HG02938 (cell line): ENCODE results near the gene MAGEB2.
"Not testable (repeated sequence)": the region's sequence is repeated elsewhere in the genome, so short reads cannot be mapped to it uniquely, and the experiment has no call there.

Experiments used
- ATAC-seq: cut with Tn5 transposase; IDR thresholded peaks from one replicate; pipeline ENCODE4 v1.9.1; 2021; ENCODE audit warnings: mild to moderate bottlenecking, moderate library complexity; ENCODE audit not compliant: unreplicated experiment

Gene MAGEB2

DNA sequence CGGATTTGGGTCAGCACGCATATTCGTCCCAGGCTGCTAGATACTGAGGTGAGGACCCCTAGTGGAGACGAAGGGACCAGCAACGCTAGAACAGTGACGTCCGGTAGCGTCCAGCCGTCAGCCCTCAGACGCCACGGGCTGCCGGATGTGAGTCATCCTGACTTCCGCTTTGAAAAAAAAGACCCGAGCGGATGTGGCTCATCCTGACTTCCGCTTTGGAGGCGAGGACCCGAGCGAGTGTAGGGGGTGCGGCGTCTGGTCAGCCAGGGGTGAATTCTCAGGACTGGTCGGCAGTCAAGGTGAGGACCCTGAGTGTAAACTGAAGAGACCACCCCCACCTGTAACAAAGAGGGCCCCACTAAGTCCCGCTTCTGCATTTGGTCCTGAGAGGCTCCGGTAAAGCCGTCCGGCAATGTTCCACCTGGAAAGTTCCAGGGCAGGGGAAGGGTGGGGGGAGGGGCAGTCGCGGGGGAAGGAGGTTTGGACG lies at the start of gene MAGEB2:
Gene MAGEB2, plus strand, starts transcription at position 207 of the 487 bp plus-strand sequence. CDS start 3,018 bp downstream, outside the sequence.
- ATAC-seq, result no peak

GRCh38 chrX:30170900-30171299 lies 44.5 kb upstream of the MAGEB2 start:
- ATAC-seq, result no peak

DNA sequence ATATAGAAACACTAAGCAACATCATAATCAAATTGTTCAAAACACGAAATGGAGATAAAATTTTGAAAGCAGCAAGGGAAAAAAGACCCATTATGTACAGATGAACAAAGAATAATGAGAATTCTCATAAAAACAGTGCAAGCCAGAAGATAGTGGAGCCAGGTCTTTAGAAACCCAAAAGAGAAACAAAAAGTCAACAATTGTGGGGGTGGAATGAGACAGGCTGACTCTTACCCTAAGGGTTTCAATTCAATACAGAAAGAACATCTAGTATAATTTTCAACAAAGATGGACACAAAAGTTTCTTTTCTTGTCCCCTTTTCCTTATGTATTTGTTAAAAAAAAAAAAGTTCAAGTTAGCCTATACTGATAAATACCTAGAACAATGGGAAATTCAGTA lies 34.0 kb upstream of the MAGEB2 start:
- ATAC-seq, result no peak

DNA sequence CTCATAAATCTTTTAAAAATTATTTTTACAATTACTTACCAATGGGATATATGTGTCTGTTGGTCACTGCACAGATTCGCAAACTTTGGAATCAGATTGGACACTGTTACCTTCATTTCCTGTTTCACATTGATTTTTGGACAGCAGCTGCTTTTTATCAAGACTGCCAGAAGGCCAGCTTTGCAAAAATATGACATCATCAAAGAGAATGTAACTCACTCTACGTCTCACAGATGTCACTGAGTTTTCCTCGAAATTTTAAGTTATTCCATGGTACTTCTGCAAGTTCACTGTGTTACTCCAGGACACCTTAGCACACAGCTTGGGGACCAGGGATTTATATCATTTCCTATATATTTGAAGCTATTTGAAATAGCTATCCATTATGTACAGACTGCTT lies 31.8 kb upstream of the MAGEB2 start:
- ATAC-seq, result no peak

DNA sequence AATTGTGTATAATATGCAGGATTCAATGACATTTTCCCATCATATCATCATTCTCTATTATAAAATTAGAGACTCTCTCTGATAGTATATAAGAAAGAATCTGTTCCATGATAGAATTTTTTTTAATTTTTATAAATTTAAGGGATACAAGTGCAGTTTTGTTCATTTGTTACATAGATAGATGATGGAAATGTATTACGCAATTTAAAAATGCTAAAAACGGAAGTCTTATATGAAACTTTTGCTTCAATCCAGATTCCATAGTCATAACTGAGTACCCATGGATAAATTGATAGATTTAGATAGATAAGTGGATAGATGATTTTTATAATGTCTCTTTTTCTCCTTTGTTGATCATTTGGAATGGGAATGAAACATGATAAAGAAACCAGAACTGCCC lies 24.9 kb upstream of the MAGEB2 start:
- ATAC-seq, result no peak

DNA sequence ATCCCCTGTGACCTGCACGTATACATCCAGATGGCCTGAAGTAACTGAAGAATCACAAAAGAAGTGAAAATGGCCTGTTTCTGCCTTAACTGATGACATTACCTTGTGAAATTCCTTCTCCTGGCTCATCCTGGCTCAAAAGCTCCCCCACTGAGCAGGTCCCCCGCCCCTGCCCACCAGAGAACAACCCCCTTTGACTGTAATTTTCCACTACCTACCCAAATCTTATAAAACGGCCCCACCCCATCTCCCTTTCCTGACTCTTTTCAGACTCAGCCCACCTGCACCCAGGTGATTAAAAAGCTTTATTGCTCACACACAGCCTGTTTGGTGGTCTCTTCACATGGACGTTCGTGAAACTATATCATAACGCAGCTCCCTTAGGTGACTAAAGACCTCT lies 21.5 kb upstream of the MAGEB2 start:
- not testable (repeated sequence) for ATAC-seq

GRCh38 chrX:30196322-30196721 lies 19.0 kb upstream of the MAGEB2 start:
- ATAC-seq, result no peak

GRCh38 chrX:30212172-30212571 lies 3.2 kb upstream of the MAGEB2 start:
- no peak for ATAC-seq

- ATAC-seq, result no peak
Measured at GRCh38 chrX:30217465-30217864, 2.1 kb downstream of the MAGEB2 start.

DNA sequence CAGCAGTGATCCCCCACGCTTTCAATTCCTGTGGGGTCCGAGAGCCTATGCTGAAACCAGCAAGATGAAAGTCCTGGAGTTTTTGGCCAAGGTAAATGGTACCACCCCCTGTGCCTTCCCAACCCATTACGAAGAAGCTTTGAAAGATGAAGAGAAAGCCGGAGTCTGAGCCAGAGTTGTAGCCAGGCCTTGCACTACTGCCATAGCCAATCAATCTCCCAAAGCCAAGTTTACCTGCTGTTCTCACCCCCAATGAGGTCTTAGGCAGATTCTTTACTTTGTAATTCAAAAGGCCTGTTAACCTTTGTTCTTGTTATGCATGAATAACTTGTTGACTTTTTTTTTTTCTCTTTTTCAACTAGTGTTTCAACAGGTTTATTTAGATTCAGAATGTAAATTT lies 4.0 kb downstream of the MAGEB2 start:
- no peak for ATAC-seq

- ATAC-seq, result no peak
Measured at GRCh38 chrX:30220661-30221060, 5.3 kb downstream of the MAGEB2 start.

DNA sequence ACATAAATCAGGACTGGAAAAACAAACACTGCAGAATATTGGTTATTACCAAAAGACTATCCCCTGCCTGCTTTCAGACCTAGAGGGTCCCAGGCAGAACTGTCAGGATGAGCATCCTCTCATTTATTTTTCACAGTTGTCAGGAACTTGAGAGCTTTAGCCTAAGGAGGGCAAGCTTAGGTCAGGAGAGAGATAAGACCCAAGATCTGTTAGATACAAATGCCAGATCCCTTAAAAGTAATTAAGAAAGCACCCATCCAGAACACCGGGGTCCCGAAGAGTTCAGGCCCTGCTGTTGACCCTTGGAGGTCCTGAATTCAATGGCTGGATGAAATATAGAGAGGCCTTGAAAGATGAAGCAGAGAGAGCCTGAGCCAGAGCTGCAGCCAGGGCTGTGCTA lies 9.2 kb downstream of the MAGEB2 start:
- no peak for ATAC-seq

GRCh38 chrX:30228526-30228925 lies 13.2 kb downstream of the MAGEB2 start:
- ATAC-seq, result no peak

- ATAC-seq, result no peak
Measured at GRCh38 chrX:30230395-30230794, 15.0 kb downstream of the MAGEB2 start, which contains the start of gene MAGEB3. MAGEB3 (plus strand) TSS chrX:30230657; CDS start chrX:30235925, 5,268 bp downstream.

- ATAC-seq, result no peak
Measured at GRCh38 chrX:30241724-30242415, 26.5 kb downstream of the MAGEB2 start, which contains the start of gene MAGEB4. MAGEB4 (plus strand) TSS chrX:30242000; CDS start chrX:30242136, 136 bp downstream.

DNA sequence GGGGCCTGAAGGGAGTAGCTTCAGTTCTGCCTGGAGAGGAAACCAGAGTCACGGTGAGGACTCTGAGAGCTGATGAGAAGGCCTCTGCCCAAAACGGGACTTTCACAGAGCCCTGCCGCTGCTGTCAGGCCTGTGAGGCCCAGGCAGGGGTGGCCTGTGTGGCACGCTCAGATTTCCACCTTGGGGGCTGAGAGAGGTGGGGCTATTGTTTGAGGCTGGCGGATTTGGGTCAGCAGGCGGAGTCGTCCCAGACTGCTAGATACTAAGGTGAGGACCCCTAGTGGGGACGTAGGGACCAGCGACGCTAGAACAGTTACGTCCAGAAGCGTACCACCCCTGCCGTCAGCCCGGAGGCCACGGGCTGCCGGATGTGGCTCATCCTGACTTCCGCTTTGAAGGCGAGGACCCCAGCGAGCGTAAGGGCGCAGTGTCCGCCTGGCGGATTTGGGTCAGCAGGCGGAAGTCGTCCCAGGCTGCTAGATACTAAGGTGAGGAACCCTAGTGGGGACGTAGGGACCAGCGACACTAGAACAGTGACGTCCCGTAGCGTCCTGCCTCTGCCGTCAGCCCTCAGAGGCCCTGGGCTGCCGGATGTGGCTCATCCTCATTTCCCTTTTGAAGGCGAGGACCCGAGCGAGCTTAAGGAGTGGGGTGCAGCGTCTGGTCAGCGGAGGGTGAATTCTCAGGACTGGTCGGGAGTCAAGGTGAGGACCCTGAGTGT lies 31.6 kb downstream of the MAGEB2 start, which contains the start of gene MAGEB1:
Gene MAGEB1, plus strand, starts transcription at position 378 of the 721 bp plus-strand sequence. CDS start 3,348 bp downstream, outside the sequence.
- ATAC-seq, result no peak

GRCh38 chrX:30248854-30249253 lies 33.5 kb downstream of the MAGEB2 start:
- peak; percentile 67 for ATAC-seq

DNA sequence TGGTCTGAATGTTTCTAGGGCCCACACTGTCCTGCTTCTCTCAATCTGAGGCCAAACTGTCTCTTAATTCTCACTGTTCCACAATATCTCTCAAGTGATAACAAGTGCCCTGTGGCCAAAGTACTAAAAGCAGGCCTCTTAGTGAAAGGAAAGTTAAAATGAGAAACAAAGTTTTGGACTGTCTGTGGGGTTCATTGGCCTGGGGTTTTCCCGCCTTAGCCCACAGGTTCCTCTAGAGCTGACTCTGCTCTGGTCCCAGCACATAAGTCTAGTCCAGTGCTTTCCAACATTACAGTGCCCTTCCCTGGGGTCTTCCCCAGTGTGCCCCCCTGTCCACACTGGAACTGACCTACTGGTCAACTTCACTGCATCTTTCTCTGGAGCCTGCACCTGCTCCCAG lies 37.9 kb downstream of the MAGEB2 start:
- peak; percentile 58 for ATAC-seq

- no peak for ATAC-seq
Measured at GRCh38 chrX:30259927-30260326, 44.6 kb downstream of the MAGEB2 start.

DNA sequence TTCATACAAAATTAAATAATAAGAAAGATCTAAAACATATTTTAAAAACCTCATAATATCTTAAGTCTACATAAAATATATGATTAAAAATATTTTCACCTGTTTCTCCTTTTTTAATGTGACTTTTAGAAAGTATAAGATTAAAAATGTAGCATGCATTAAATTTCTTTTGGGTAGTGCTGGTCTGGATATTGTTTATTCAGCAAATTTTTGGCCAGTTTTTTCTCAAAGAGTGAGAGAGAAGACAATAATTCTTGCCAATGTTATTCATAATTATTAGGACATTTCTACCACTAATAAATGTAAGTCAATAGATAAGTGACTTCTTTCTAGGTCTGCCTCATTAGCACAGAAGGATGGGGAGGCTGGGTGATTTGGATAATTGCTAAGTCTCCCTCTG lies 45.6 kb downstream of the MAGEB2 start:
- no peak for ATAC-seq

- no peak for ATAC-seq
Measured at GRCh38 chrX:30262763-30263162, 47.4 kb downstream of the MAGEB2 start.
